ENCODE results near the gene GLI2.

GRCh38 chr2:120763508-120763907 is 27.8 kb downstream of the GLI2 start:
- no peak for TF ChIP-seq CTCF (IDR thresholded peaks at IDR 0.05; ENCODE audit: low read length)
- TF ChIP-seq EZH2 (optimal IDR thresholded peaks at IDR 0.05; ENCODE audit: low read depth, low read length): no peak
- TF ChIP-seq EZH2phosphoT487 (IDR thresholded peaks at IDR 0.05; ENCODE audit: low read length): no peak

Measured in MM.1S (cell line).